CD4-positive, alpha-beta T cell treated with Interleukin-17A for 4 hours (primary cell): ENCODE measurements around the gene EIF4E.
"Not testable (repeated sequence)": the region's sequence is repeated elsewhere in the genome, so short reads cannot be mapped to it uniquely, and the experiment has no call there.

Source experiments
- DNase-seq: peaks from one replicate; pipeline ENCODE4 v3.0.0-alpha.2; 2020; ENCODE audit warnings: mixed read lengths

EIF4E gene, protein sequence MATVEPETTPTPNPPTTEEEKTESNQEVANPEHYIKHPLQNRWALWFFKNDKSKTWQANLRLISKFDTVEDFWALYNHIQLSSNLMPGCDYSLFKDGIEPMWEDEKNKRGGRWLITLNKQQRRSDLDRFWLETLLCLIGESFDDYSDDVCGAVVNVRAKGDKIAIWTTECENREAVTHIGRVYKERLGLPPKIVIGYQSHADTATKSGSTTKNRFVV

DNA sequence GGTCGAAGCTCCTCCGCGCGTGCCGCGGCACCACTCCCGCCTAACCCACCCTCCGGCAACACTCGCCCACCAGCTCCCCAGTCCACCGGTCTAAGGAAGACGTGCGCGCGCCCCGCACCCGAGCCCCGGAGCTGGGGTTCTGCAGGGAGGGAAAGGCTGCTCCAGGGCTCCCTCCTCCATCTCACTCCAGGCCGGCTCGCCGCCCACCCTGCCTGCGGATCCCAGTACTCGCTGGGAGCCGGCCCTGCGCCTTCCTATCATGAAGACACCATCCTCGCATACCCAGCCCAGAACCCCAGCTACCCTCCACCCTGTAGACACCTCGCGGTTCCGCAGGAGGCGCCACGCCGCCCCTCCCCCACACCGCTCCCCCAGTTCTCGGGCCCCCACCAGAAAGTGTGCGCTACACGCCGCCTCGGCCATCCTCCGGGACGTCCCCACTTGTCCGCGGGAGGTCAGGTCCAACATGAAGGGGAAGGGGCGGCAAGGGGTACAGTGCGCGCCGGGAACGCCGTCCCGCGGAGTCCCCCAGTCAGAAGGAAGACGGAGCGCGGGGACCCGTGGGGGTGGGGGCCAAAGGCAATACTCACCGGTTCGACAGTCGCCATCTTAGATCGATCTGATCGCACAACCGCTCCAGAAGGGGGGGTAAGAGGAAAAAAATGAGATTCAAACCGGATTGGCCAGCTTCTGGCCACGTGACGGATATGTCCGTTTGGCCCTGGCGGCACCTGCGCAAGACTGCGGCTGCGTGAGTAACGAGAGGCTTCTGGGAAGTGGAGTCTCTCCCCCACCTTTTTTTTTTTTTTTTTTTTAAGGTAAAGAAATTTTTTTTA, at the start of gene EIF4E:
Gene EIF4E, minus strand, starts transcription at position 629 of the 836 bp plus-strand sequence. Its CDS starts 21 bp downstream, at position 608.
- peak; percentile 95 for DNase-seq

DNA sequence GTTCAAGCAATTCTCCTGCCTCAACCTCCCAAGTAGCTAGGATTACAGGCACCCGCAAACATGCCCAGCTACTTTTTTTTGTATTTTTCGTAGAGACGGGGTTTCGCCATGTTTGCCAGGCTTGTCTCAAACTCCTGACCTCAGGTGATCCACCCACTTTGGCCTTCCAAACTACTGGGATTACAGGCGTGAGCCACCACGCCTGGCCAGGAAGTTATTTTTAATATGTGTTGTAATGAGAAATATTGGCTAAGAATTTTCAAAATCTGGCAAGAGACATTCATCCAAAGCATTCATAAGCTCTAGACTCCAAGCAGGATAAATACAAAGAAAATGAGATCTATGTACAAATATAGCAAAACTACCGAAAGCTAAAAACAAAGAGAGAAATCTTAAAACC, 48.6 kb upstream of the EIF4E start:
- DNase-seq = no peak

DNA sequence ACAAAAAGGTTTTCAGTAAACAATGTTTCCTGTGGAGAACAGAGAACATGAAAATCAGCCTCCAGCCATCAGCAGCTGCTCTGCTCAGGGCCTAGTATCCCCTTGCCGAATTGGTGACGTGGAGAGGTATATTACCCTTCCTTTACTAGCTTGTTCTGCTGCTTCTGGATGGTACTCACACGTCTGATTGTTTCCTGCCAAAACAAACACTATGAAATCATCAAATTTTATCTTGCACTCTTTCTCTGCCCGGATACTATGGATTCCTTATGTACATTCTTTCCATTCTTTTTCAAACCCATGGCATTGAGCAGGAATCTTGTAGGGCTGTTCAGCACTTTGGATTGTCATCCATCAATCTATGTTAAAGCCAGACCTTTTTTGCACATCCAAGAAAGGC, 47.8 kb upstream of the EIF4E start:
- DNase-seq = no peak

DNA sequence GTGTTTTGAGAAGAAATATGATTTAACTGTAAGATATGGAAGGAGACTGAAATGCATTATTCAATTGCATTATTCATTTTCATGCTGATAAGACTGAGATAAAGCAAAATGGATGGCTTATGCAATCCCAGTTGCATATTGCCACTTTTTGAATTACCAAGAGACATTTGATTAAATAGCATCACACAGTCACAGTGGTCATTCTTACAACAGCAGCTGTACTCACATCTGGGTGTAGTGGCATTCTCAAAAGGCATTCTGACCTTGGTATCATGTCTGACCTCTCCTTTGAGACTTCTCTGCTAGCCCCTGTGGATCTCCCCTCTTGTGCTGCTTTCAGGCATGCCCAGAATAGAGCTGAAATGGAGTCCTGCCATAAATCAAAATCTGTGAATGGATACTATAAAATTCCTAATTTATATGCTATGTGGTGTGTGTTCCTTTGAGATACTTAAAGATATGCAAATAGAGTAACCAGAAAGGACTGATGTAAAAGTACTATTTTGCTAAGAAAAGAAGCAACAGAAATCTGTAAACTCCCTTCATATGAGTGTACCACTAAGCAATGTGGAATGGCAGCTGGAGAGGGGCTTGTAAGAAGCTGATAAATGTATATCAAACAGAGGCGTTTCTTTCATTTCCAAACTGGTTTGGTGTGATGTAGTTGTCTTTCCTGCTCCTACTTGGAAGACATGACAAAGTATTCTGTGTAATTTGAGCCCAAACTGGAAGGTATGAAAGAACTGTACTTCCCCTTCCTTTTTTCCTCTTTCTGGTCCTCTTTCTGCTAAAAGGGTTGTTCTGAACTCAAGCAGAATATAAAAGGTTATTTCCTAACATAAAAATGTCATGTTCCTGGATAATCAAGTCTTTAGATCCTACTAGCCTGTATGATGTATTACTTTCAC, 41.2 kb upstream of the EIF4E start:
- DNase-seq = no peak

DNA sequence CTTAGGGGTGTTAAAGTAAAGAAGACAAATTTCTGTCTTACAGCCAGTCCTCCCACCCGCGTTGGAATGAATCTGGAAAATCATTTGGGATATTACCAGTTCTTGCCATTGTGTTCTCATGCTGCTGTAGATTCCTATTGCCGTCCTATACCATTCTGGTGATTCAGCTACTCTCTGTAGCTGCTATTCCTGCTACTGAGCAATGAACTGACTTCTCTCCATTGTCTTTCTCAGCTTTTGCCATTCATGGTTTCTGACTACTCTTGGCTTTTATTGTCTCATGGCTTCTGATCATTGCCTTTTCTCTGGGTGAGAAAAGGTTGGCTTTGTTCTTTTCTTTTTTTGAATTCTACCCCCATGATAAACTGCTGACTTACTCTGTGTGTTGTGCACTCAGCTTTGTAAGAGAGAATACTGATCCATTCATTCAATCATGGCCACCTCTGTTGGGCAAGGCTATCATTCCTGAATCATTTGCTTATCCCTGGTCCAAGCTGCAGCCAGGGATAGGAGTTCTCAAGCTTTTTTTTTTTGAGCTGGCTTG, 38.9 kb upstream of the EIF4E start:
- no peak for DNase-seq

DNA sequence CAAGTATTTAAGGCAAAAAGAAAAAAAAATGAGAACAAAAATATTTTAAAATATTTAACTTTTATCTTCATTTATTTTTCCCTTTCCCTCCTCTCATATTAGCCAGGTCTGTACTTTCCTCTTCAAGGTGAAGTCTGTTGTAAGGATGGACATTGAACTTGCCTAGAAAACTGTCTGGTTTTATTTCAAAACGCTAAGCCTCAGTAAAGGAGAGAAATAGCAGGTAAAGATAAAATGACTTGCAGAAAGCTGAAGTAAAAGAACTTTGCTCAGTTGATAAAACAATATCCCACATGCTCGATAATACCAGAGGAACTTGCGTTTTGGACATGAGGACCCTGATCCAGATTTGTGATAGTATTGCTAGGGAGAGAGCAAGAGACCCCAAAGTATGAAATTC, 38.0 kb upstream of the EIF4E start:
- no peak for DNase-seq

DNA sequence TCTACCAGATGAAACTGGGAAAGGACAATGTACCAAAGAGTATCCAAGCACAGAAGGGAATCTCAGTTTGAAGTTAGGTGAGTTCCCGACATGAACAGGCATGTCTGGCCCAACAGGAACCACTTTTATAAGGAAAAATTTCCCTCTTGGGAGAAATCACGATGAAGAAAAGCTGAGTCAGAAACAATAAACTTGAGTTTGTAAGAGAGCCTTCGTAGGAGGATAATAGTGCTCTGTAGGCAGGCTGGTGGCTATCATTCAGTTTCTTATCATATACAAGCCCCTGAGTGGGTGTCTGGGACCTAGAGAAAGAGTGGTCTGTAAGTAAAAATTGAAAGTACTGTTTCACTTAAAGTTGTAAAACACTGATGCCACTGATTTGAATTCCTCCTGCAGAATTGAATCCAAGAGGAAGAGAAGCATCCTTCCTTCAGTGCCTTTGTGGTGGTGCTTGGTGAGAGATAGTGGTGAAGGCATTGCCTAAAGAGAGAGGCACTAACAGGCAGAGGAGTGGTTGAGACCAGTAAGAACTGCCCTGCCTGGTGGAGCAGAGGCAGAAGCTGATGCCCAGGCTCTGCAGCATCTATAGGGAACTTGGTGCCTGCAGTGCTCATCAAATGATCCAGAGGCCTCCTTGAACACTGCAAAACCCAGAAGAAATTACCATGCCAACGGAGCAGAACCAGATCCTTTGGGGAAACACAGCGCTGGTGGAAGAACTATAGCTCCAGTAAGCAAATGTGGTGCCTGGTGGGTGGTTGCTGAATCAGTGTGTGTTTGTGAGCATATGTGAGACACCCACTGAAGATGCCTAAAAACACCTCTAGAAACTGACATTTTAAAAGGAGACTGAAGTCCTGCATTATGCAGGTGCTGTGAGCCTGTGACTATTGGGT, 34.9 kb upstream of the EIF4E start:
- no peak for DNase-seq

DNA sequence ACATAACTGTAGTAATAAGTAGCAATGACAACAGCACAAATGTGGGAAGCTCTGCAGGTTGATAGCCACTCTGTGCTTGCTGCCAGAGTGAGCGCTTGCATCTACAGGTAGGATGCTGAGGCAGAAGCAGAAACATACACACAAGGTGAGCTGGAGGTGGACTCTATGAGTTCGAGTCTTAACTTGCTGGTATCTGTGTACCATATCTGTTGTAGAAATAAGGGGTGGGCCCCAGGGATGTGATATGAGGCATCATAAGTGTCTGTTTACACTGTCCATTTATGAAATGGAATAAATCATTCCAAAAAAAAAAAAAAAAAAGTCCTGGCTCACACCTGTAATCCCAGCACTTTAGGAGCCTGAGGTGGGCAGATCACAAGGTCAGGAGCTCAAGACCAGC, 32.8 kb upstream of the EIF4E start:
- no peak for DNase-seq

DNA sequence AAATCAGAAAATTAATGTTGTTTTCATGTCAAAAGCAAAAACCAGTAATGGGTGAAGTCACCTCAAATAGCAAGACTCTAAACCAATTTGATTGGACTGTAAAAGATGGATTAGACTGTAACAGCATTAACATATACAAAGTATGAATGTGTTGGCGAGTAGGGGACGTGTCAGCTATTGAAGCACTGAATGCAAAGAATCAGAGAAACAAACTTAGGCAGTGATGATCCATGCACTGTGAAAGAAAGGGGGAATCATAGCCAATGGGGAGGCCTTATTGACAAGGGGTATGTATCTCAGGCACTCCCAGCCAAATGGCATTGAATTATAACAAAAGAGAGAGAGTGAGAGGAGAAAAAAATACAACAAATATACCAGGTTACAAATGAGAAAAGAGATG, 30.5 kb upstream of the EIF4E start:
- no peak for DNase-seq

DNA sequence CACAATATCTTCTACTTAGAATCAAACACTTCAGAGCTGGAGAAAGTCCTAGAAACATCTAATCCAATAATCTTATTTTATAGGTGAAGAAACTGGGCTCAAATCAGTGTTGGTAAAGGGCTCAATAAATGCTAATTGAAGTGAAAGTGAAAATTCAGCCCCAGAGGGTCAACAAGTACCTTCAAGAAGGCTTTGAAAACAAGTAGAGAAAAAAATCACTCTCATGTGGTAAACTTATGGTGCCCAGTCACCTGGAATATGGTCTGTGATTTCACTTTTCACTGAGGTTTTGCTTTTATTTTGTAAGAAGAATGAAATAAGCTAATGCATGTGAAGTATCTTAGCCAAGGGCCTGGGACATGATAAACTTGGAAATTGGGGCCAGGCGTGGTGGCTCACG, 29.1 kb upstream of the EIF4E start:
- DNase-seq = no peak

DNA sequence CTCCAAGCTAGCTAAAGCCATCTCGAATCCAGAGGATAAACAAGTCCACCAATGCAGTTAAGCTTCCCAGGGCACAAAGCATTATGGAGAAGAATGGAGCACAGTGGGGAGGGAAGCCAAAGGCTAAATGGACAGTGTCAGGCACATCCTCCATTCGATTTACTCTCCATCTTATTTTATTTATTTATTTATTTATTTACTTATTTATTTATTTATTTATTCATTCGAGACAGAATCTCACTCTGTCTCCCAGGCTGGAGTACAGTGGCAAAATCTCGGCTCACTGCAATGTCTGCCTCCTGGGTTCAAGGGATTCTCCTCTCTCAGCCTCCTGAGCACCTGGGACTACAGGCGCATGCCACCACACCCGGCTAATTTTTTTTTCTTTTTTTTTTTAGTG, 26.3 kb upstream of the EIF4E start:
- no peak for DNase-seq

DNA sequence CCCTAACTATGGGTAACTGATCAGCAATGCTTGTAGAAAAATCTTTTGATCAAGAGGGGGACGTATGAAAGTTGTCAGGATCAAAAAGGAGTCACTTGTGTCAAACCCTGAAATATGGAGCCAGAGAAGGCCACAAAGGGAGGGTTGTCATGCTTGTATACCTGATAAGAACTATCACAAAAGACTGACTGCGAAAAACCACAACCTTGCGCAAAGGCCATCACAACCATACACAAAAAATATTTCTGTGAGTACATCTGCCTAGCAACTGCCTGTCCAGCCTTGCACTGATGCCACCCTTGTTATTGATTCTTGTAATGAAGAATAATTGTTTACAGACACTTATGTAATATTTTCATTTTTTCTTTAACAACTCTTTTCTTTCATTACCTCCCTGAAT, 22.8 kb upstream of the EIF4E start:
- no peak for DNase-seq

DNA sequence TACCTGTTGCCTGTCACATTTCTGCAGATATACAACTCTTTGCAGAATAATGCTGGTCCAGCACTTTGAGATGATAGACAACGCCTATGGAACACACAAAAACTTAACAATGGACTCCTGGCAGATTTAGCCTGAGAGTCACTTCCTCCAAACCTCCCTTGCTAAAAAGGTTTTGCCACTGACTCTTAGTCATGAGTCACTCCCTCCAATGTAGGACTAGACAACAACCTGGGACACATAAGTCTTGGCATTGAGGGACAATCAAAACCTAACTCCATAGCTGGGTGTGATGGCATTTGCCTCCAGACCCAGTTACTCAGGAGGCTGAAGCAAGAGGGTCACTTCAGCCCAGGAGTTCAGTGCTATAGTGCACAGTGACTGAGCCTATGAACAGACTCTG, 22.0 kb upstream of the EIF4E start:
- DNase-seq = no peak

DNA sequence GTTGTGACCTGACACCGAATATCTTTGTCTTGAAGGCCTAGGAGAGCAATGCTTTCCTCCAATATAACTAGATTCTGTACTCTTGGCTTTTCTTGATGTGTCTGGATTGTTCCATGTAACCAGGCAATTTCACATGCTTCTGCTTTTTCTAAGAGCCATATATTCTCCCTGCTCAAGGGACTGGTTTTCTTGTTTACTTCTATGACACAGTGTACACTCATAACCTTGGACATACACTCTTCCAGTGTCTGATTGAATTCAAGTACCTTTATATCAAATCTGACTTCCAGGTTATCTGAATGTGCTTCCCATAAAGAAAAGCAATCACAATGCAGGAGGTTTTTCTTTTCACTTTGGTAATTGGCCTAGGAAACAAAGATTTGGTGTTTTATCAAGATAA, 17.4 kb upstream of the EIF4E start:
- DNase-seq = no peak

DNA sequence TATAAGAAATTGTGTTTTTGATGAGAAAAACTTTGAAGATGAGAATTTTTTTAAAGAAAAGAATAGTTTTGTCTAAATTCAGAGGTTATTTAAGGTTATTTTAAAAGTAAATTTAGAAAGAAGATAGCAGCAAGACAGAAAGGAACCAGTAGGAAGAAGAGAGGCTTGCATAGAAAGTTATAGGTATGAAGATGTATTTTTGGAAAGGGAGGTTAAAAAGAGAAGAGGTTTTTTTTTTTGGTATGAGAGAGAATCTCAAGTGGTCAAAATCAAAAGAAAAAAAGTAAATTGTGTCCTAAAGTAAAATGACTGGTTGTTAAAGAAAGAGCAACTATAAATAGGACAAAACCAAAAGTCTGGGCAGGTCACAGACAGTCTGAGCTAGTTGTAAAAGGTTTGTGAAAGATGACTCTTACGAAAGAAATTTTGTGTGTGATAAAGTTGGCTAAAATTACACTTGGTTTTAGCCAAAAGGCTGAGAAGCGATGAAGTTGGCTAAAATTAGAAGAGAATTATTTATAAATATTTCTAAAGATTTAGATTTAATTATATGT, 16.4 kb upstream of the EIF4E start:
- DNase-seq = no peak

DNA sequence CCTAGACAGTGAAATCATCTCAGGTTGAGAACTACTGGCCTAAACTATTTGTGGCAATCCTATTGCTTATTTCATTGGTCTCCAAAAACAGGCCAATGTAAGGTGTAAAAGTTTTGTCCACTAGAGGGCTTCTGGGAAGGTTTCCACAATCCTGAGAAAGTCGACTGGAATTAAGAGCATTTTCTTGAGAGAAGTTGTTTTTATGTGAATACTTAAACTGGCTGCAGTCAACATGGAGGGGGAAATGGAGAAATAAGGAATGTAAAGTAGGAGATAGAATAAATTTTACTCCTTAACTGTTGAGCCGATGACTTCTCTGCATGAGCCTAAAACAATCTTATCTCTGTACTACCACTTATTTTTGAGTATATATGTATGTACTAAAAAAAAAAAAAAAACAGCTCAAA, 11.0 kb upstream of the EIF4E start:
- DNase-seq = no peak

DNA sequence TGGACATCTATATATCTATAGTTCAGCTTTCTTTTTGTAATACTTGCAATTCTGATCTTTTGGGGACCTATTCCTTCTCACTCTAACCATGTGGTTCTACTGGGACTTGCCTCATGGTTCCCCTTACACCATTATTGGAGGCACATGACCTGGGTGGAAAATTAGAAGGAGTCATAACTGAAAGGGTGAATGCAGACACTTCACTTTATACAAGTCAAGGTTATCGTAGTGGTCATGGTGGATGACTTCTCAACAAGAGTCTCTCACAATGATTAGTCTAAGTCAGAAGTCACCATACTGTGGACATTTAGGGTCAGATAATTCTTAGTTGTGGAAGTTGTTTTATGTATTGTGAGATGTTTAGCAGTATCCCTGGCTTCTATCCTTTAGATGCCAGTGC, 10.5 kb upstream of the EIF4E start:
- no peak for DNase-seq

DNA sequence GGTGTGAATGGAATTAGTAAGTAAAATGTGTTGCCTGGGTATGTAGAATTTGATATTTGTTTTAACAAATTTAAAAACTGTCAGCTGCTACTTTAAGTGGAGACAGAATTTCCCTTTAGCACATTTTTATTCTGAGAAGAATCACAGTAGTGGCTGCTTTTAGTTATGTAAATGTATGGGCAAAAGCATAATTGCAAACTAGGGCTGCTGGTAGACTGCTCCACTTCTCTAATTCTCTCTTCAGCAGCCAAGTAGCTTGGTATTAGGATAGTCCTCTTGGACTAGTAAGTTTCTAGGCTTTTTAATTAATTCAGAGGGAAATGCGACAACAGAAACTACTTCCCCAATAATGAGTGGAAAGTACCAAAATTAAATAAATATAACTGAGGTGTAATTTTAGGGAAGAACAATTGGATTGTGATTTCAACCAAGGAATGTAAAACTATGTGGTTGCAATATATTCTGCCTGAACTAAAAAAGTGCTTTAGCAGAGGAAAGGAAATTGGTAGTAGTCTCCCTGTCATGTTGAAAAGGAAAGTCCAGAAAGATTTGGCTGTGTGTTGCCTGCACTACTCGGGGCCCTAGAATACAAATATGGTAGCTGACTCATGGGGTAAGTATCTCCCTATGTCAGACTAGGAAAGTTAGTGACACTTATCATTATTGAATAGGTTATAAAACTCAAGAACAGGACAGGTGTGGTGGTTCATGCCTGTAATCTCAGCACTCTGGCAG, 9.2 kb upstream of the EIF4E start:
- no peak for DNase-seq

DNA sequence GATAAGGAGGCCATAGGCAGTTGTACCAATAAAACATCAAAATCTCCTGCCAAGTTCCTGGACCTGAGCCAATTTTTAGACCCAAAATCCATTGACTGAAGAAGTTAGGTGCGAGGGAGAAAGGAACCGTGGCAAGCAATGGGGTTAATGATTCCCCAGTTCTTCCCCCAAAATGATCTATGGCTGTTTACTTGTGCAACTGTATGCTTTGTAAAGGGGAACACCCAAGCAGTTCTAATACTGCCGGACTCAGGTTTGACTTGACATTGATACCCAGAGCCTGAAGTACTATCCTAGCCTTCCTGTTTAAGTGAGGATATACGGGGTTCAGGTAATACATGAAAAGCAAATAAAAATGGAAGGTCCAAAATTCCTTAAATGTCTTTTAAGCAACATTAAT, 6.7 kb upstream of the EIF4E start:
- DNase-seq = no peak

DNA sequence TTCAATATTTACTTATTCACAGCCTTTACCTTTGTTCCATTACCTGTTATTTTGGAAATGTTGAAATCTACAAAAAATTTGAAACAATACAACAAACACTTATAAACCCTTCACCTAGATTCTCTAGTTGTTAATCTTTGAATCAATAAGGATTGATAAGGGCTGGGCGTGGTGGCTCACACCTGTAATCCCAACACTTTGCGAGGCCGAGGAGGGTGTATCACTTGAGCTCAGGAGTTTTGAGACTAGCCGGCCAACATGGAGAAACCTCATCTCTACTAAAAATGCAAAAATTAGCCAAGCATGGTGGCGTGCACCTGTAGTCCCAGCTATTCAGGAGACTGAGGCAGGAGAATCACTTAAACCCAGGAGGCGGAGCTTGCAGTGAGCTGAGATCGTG, 5.9 kb upstream of the EIF4E start:
- not testable (repeated sequence) for DNase-seq

DNA sequence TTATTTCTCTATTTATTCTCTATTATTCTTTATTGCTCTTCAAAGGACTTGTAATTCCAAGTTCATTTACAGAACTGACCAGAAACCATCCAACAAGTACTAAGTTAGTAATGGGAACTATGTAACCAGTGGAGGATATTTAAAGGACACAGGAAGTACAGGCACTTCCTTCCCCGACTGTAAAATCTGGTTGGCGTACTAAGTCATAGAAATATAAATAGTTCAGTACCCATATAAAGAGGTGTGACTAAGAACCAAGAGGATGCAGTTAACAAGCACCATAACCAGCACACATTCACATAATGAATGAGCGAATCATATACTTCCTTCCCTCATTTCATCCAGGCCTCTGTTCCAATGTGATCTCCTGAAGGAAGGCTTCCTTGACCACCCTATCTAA, 3.6 kb upstream of the EIF4E start:
- DNase-seq = no peak
